Progenitor cell of endocrine pancreas (in vitro differentiated cells): ENCODE data around the gene PANX1. TPM values are rescaled to one million over a fixed set of nuclear protein-coding genes. Genes with fewer than 3 reads are reported as not detected.

Experiments
- DNase-seq: peaks from one replicate; pipeline ENCODE4 v3.0.0; 2021; ENCODE audit warnings: low spot score; ENCODE audit not compliant: unreplicated experiment
- H3K27ac Mint-ChIP-seq: 2 replicates; pipeline ENCODE4 v1.8.0; 2021; ENCODE audit warnings: mild to moderate bottlenecking, moderate library complexity, mixed read lengths
- H3K27me3 Mint-ChIP-seq: 2 replicates; pipeline ENCODE4 v1.8.0; 2021; ENCODE audit warnings: mixed read lengths
- H3K36me3 Mint-ChIP-seq: 2 replicates; pipeline ENCODE4 v1.8.0; 2022; ENCODE audit warnings: mixed read lengths; ENCODE audit not compliant: insufficient read depth
- H3K4me1 Mint-ChIP-seq: 2 replicates; pipeline ENCODE4 v1.8.0; 2021; ENCODE audit warnings: low read depth, mixed read lengths
- H3K4me3 Mint-ChIP-seq: 2 replicates; pipeline ENCODE4 v1.8.0; 2021; ENCODE audit warnings: low read depth, mild to moderate bottlenecking, moderate library complexity, mixed read lengths
- H3K9me3 Mint-ChIP-seq: 2 replicates; pipeline ENCODE4 v1.8.0; 2021; ENCODE audit warnings: low read depth, mixed read lengths
- CTCF ChIP-seq: fragments of 200-600 bp; sonication (generic); IDR thresholded peaks from one replicate; pipeline ENCODE4 v1.5.0; 2021; ENCODE audit warnings: antibody characterized with exemption, mild to moderate bottlenecking; ENCODE audit not compliant: unreplicated experiment
- long read RNA-seq: library from polyadenylated mRNA; unstranded; transcript quantifications from one replicate; pipeline ENCODE4 v2.0.0, GENCODE V29; 2020
- total RNA-seq: library from RNA; stranded (reverse); gene quantifications from 2 replicates; pipeline ENCODE4 v1.2.1, GENCODE V29; 2021

The PANX1 gene
- 31.9 and 32.3 TPM in 2 replicates for total RNA-seq
- long read RNA-seq, transcript PANX1-201 (5 exons, 2,769 nt) = major isoform, 19 of 36 reads
- long read RNA-seq, partial matches to known transcripts = 5 of 36 reads
- long read RNA-seq, other reads (novel, unspliced or antisense) = 12 of 36 reads

- H3K9me3 Mint-ChIP-seq = no peaks in the 10 kb centered on the region
Measured at GRCh38 chr11:94128746-94129511, at the start of gene PANX1. PANX1 (plus strand) TSS chr11:94128841; CDS start chr11:94129313, 472 bp downstream.

GRCh38 chr11:94084164-94084563 is 44.5 kb upstream of the PANX1 start:
- Mint-ChIP-seq H3K9me3 (peaks cover 5% of the 10 kb centered on the region), H3K36me3 (no peaks in the 10 kb centered on the region), H3K4me1 (no peaks in the 10 kb centered on the region), H3K27ac (no peak overlapping the region), H3K4me3 (no peak overlapping the region), H3K27me3 (peaks cover 3% of the 10 kb centered on the region)
- no peak for DNase-seq
- TF ChIP-seq CTCF = no peak

More at GRCh38 chr11:94128746-94129511, at the start of gene PANX1:
- peak within 1 kb of the TSS; percentile 100 for H3K27ac Mint-ChIP-seq
- peaks cover 13% of the 10 kb centered on the region for H3K4me1 Mint-ChIP-seq
- DNase-seq = peak; percentile 67
- no peaks in the 10 kb centered on the region for H3K27me3 Mint-ChIP-seq
- TF ChIP-seq CTCF = no peak
- H3K4me3 Mint-ChIP-seq = no peak within 1 kb of the TSS
- H3K36me3 Mint-ChIP-seq = no peaks in the 10 kb centered on the region

- H3K27me3 Mint-ChIP-seq = no peaks in the 10 kb centered on the region
- no peaks in the 10 kb centered on the region for H3K9me3 Mint-ChIP-seq
- no peak for TF ChIP-seq CTCF
- no peak overlapping the region for H3K4me3 Mint-ChIP-seq
- H3K27ac Mint-ChIP-seq = no peak overlapping the region
- H3K36me3 Mint-ChIP-seq = no peaks in the 10 kb centered on the region
- no peak for DNase-seq
- no peaks in the 10 kb centered on the region for H3K4me1 Mint-ChIP-seq
Measured at GRCh38 chr11:94088906-94089305, 39.7 kb upstream of the PANX1 start.

- DNase-seq = no peak
- Mint-ChIP-seq H3K4me3 (no peak overlapping the region), H3K36me3 (no peaks in the 10 kb centered on the region), H3K27me3 (no peaks in the 10 kb centered on the region), H3K27ac (no peak overlapping the region), H3K4me1 (no peaks in the 10 kb centered on the region), H3K9me3 (no peaks in the 10 kb centered on the region)
- no peak for TF ChIP-seq CTCF
Measured at GRCh38 chr11:94089341-94089740, 39.3 kb upstream of the PANX1 start.

- no peak overlapping the region for H3K4me3 Mint-ChIP-seq
- no peaks in the 10 kb centered on the region for H3K9me3 Mint-ChIP-seq
- DNase-seq = no peak
- no peaks in the 10 kb centered on the region for H3K36me3 Mint-ChIP-seq
- no peaks in the 10 kb centered on the region for H3K4me1 Mint-ChIP-seq
- H3K27me3 Mint-ChIP-seq = no peaks in the 10 kb centered on the region
- TF ChIP-seq CTCF = no peak
- no peak overlapping the region for H3K27ac Mint-ChIP-seq
Measured at GRCh38 chr11:94090401-94090800, 38.2 kb upstream of the PANX1 start.
